Caki2 (cell line): Measurements from ENCODE around the gene CCDC17. TPM values are rescaled to one million over a fixed set of nuclear protein-coding genes. Genes with fewer than 3 reads are reported as not detected.

ENCODE experiments used
- DNase-seq: peaks from one replicate; pipeline ENCODE4 v3.0.0-alpha.2; 2015; ENCODE audit warnings: low read depth
- in situ Hi-C: cut with HindIII; loops from 2 replicates; pipeline ENCODE4 v1.10.0; 2016; ENCODE audit warnings: low sequenced_read_pairs, low pct_unique_long_range_greater_than_20kb, mixed read lengths
- total RNA-seq: library from RNA; depleted of rRNA; stranded (reverse); fragments of >200 nt; shearing (Covaris generic); gene quantifications from 2 replicates; pipeline ENCODE4 v1.2.3, GENCODE V29; 2014; ENCODE audit warnings: low replicate concordance; rRNA removed

CCDC17 gene
- total RNA-seq, 1 experiment from 2014 or later: 0.10 TPM

GRCh38 chr1:45586769-45587168 lies 37.1 kb downstream of the CCDC17 start:
- in situ Hi-C loops: no loop called here

DNA sequence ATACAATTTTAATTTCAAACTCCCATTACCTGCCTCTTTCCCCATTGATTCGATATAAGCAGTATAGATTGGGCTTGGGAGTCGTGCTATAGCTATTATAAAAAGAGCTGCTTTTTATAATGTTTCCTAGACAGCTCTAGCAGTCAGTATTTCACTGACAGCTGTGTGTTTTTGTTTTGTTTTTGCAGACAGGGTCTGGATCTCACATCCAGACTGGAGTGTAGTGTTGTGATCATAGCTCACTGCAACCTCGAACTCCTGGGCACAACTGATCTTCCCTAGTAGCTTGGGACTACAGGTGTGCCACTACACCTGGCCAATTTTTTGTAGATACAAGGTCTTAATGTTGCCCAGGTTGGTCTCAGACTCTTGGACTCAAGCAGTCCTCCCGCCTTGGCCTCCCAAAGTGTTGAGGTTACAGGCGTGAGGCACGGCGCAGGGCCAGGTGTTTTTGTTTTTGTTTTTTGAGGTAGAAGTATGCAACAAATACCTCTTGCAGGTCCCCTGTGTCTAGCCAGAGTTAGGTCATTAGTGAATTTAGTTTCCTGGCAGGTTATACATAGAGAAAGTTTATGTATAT lies 38.3 kb downstream of the CCDC17 start:
- in situ Hi-C loops: no loop called here
- DNase-seq: no peak

More at GRCh38 chr1:45586769-45587168, 37.1 kb downstream of the CCDC17 start:
- DNase-seq: no peak

DNA sequence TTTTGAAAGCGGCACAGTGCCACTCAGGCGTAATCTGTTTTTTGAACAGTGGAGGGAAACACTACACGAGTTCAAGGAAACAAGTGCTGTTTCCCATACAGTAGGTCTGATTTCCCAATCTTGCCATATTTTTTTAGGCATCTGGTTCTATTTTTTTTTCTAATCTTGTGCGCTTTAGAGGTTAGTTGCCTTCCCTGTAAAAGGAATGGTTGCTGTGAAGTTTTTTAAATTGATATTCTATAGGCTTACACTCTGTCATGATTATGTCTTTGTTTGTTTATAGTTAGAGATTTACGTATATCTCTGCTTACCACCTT lies 38.8 kb downstream of the CCDC17 start:
- in situ Hi-C loops: no loop called here
- DNase-seq: no peak

DNA sequence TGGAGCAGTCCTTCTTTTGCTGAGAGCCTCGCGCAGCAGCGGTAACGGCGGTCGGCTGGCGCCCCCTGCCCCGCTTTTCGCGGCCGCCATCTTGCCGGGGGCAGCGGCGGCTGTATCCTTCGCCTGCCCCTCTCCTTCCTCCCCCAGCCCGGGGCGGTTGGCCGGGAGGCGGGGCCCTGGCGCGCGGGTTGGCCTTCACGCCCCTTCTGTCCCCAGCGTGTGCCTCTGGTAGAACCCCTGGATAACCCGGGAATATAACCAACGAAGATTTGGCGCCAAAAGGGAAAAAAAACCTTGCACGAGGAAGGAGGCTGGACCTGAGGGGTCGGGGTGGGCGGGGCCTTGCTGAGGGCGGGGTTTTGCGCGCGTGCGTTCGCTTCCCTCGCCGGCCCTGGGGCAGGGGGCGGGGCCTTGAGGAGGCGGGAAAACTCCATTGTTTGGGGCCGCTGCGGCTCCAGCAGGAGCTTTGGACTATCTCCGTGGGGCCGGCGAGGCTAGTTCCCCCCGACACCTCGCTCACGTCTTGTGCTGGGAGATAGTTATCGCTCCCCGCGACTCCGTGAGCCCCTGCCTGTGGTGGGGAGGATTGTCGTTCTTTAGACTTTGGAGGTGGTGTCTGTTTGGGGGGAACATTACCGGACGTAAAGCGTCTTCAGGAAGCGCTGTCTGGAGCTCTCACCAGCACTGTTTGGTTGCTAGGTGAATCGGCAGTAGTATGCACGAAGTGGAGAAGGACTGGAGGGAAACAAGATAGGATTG lies 39.3 kb downstream of the CCDC17 start:
- peak; percentile 88 for DNase-seq
- in situ Hi-C loops: no loop called here

- in situ Hi-C loops: no loop called here
- DNase-seq: peak; percentile 89
Observed at GRCh38 chr1:45583666-45584350, 40.0 kb downstream of the CCDC17 start, which contains the start of gene NASP. NASP (plus strand) TSS chr1:45584041; CDS start chr1:45584147, 106 bp downstream.

DNA sequence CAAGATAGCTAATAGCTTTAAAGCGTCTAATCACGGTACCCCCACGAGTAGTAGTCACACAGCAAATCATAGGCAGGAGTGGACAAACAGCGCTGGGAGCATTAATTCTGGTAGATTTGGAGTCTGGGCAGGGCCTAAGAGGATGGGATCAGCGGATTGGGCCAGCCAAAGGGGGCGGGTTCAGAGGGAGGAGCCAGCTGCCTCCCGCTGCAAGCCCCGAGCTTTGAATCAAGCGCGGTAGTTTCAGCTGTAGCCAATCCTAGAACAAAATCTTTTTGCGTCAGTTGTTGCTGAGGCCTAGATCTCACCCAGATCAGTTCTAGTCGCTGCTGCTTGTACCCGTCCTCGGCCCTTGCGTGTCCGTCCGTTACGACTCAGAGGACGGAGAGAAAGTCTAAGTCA lies 40.6 kb downstream of the CCDC17 start:
- in situ Hi-C loops: no loop called here
- peak; percentile 97 for DNase-seq

DNA sequence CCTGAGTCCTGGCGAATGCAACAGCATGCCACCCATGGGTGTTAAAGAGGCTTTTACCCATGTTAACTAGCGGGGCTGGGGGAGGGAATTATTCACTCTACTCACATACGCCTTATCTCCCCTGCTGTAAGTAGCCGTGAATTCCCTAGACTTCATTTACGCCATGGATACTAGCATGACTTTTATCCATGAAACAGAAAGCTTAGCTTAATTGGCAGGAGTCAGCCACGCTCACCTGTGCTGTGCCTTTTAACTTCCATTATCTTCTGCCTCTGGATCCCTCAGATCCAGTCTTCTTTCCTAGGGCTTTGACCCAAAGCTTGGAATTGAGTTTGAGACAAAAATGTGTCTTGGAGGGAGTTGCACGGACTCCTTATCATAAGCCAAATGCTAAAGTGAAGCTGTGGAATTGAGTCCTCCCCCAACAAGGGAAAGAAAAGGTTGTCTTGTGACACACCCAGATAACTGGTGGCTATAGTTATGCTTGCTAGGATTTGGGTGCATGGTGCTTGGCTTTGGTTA lies 49.7 kb downstream of the CCDC17 start:
- in situ Hi-C loops: no loop called here
- no peak for DNase-seq

DNA sequence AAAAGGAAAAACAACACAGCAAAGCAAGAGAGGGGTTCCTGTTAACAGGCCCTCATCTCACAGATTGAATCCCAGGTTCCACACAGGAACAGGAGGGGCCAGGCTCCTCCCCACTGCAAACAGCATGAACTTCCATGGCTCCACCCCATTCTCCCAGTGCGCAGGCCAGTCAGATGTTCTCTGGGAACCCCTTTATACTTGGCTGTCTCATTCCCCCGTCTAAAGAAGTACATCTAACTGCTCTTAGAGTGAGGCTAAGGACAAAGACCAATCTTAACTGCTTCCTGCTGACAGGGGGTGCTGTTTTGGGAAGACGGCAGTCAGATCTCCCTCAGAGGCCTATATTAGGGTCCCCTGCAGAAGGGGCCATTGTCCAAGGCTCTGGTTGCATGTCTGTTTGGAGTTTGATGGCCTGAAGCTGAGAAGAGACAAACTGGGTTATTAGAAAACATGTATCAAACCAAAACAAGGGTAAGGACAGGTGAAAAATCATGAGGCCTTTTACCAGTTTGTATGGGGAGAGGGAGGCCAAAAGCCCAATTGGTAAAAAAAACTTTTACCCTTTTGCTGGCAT lies 50.5 kb downstream of the CCDC17 start:
- no peak for DNase-seq
- in situ Hi-C loops: no loop called here

- DNase-seq: no peak
- in situ Hi-C loops: no loop called here
Observed at GRCh38 chr1:45570631-45571030, 53.2 kb downstream of the CCDC17 start.

Other genes with a start within 250 kb of the CCDC17 start
- gene TESK2, start 132.9 kb downstream of the CCDC17 start, total RNA-seq: 1.9 TPM in 1 of 2 replicates, not detected in the other
- 2.7 and 6.7 TPM in 2 replicates for gene CCDC163, start 124.0 kb downstream of the CCDC17 start, total RNA-seq
- gene MMACHC, start 123.8 kb downstream of the CCDC17 start, total RNA-seq: 1.3 and 2.1 TPM in 2 replicates
- 3,864 and 4,011 TPM in 2 replicates for gene PRDX1, start 102.2 kb downstream of the CCDC17 start, total RNA-seq
- 235 and 258 TPM in 2 replicates for gene AKR1A1, start 73.2 kb downstream of the CCDC17 start, total RNA-seq
- 89.4 and 99.6 TPM in 2 replicates for gene NASP, start 40.0 kb downstream of the CCDC17 start, total RNA-seq
- 59.0 and 90.2 TPM in 2 replicates for gene GPBP1L1, start 62.5 kb upstream of the CCDC17 start, total RNA-seq
- gene TMEM69, start 64.1 kb upstream of the CCDC17 start, total RNA-seq: 21.6 and 71.6 TPM in 2 replicates
- 2.5 and 5.1 TPM in 2 replicates for gene IPP, start 126.6 kb upstream of the CCDC17 start, total RNA-seq
- gene MAST2, start 179.6 kb upstream of the CCDC17 start, total RNA-seq: 25.5 and 27.5 TPM in 2 replicates